Stimulated activated CD4-positive, alpha-beta T cell treated with anti-CD3 and anti-CD28 coated beads, Interleukin-4, amount 100 ng/mL, for 48 hours (primary cell): ENCODE results near the gene CELF4.

Experiments
- DNase-seq, 2 donors: peaks; one replicate each; pipeline ENCODE4 v3.0.0-alpha.2; 2020; ENCODE audit warnings: low read depth in 2 of 2

The CELF4 gene

DNA sequence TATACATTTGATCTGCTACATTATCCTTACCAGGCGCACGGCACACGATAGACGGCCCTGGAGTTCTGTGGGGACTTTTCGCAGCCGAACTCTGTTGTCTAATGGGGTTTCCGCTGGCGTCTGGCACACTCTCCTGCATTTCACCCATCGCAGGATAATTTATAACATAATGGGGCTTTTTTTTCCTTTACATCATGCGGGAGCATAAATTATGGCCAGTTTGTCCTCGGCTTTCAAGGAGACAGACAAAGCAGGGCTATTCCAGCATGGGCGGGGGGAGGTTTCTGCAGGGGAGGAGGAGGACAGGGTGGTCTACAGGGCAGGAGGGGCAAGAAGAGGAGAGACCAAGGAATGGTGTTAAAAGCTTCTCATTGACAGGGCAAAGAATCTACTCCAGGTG lies 279.8 kb downstream of the CELF4 start:
- DNase-seq, result no peak

DNA sequence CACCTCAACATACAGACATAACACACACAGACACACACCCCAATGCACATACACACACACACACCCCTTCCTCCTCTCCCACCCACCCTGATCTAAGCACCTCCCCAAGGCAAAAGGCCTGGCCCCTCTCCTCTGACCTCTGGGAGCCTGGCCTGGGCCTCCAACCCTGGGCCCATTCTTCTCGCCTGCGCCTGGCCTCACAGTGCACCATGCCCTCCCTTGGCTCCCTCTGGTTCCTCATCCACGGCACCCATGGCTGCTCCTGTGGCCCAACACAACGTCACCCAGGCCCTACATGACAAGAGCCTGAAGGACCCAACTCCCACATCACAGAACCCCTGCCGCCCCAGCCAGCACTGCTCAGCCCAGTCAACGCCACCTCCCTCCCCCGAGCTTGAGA lies 281.3 kb downstream of the CELF4 start:
- no peak for DNase-seq

DNA sequence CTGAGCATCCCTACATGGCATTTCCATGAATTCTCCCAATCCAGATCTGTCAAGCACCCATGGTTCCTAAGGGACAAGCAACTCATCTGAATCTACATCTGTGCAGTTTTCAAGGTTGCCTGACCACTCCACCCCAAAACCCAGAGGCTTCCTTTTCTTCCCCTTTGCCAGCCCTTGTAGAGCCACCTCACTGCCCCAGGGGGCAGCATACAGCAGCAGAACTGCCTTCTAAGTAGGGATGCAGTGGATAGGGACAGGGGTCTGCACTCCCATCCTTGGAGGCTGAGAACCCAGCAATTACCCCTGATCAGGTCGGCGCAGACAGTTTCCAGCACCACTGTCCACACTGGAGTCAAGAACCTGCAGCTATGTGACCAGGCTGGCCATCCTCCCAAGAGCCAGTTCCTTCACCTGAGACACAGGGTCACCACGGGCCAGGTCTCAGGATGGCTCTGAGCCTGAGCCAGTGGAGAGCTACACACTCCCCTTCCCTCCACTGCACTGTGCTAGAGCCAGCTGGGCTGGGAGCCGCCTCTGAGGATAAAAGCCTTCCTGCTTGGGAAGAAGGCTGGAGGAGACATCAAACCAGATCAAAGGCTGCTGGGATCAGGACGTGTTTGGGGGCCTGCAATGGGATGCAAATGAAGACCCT lies 283.1 kb downstream of the CELF4 start:
- DNase-seq, result no peak

DNA sequence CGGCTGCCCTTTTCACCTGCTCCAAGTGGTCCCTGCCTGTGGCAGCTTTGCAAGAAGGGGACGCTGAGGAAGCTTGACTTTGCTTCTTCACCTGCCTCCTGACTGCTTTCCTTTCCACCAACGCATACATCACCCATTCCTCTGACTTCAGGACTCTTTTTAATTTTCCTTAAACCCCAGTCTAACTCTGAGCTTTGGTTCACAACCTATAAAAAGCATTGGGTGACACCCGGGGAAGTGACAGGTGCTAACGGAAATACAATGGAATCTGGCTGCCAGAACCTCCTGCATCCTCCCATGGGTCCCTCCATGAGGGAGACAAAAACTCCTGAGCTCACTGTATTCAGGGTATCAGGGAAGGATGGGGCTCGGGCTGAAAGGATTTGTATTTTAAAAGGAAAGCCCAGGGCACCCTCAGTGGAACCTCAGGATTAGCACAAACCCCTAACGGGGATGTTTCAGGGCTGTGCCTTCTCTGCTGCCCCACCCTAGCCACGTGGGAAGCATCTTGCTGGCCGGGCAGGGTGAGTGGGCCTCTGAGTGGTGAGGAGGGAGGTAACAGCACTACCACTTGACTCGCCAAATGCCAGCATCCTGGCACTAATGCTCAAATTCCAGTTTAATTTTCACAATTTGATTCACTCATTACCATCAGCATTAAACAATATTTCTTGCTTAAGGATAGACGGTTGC lies 284.8 kb downstream of the CELF4 start:
- DNase-seq, result no peak

DNA sequence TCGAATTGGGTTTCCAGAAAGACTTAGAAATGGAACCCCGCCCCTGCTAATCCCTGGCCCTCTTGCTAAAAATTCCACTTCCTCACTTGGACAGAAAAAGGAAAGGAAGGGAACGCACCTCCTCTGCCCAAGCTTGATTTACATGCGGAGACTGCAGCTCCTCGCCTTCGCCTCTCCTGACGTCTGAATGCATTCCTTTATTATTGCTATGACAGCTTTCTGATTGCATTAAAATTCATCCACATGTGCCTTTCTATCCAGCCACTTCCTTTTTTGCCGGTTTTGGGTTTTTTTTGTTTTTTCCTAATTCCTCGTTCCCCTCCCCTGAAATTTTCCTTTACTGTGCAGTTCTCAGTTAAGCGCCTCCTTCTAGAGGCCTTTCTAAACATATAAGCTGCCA lies 287.8 kb downstream of the CELF4 start:
- DNase-seq, result no peak

DNA sequence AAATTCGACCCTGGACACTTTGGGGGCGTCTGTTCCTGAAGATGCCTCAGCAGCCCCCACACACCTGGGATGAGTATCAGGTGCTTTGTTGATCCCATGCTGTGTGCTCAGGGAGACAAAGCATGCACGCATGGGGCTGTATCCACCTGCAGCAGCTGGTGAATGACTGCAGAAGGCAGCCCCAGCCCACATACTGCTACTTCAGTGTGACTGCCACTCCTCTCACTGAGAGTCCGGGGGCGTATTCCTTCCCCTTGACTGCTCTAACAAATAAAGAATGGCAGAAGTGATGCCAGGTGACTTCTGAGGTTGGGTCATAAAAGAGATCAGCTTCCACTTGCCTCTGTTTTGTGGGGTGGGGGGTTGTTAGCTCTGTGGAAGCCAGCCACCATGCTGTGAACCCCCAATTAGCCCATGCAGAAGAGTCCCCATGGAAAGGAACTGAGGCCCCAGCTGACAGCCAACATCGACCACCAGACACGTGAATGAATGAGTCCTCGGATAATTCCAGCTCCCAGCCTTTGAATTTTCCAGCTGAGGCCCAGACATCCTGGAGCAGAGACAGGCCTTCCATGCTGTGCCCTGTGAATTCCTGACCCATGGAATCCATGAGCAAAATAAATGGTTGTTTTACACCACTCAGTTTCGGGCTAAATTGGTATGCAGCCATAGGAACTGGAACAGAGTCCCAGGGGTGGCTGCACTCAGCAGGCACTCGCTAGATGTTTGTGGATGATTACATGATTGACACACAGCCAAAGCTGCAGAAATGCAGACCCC lies 289.3 kb downstream of the CELF4 start:
- DNase-seq, result no peak

DNA sequence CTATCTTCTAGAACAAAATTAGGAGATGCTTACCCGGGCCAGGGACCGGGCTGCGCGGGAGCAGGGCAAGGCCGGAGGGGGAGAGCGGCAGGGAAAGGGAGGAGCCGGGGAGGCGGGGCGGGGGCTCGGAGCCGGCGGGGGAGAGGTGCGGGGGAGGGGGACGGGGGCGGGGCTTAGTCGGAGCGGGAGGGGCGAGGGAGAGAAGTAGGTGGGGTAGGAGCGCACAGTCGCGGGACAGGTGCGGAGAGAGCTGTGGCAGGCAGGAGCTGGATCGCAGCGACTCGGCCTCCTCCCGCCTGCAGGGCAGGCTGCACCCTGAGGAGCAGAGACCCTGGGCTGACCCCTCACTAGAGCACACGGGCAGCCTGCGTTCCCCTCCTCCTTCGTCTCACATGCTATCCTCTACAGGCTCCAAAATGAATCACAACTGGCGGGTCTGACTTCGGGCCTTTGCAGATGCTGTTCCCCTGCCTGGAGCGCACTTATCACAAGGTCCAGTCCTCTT lies 290.3 kb downstream of the CELF4 start:
- DNase-seq, result no peak

DNA sequence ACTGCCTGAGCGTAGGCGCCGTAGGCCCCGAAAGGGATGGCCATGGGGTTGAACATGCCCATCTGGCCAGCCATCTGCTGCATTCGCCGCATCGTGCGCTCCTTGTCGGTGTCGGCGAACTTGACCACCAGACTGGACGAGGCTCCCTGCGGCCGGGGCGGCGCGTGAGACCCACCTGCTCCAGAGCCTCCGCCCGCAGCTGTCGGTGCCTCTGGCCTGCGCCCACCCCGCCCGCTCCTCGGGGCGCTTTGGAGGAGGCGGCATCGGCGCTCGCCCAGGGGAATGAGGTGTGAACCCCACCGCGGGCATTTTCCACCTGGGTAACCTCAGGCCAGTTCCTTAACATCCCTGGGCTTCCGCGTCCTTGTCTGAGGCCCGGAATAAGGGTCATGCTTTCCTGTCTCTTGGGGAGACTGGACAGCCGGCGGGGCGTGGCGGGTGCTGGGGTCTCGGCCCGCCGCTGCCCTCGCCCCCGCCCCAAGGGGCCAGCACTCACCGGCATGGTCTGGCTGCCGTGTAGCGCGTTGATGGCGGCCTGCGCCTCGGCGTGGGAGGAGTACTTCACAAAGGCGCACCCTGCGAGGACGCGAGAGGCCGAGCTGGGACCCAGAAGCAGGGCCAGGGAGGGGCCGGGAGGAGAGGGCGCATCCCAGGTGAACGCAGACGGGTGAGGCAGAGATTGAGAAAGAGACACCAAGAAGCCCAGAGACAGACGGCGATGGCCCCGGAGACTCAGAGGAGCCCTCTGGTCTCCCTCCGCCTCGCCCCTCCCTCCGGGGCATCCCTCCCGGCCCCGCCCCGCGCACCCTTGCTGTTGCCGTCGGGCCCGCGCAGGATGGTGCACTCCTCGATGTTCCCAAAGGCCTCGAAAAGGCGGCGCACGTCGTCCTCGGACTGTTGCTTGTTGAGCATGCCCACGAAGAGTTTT lies 291.0 kb downstream of the CELF4 start:
- no peak for DNase-seq

DNA sequence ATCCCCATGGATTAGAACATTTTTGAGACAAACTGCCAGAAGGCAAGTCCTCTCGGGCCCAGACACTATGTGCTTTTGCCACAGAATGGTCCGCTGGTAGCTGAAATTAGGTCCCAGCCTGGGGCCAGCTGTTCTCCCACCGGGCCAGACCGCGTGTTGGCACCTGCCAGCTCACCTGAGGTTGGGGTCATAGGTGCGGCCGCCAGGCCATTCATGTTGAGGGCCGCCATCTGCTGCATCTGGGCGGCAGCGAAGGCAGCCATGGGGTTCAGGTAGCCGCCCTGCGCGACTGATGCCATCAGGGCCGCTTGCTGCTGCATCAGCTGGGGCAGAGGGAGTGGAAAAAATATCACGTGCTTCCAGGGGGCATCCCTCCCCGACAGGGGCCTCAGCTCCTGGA lies 292.8 kb downstream of the CELF4 start:
- no peak for DNase-seq

DNA sequence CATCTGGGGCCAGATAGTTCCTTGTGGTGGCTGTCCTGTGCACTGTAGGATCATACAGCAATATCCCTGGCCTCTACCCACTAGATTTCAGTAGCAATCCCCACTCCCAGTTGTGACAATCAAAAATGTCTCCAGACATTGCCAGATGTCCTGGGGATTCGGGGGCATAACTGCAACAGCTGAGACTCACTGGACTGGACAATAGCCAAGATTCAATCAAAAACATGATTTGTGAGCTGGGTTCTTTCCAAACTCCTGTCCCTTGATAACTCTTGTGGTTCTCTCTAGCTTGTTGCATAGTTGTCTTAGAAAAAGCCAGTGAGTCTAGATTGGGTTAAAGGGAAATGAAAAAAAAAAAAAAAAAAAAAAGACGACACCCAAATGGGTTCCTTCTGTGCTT lies 293.4 kb downstream of the CELF4 start:
- DNase-seq, result no peak

DNA sequence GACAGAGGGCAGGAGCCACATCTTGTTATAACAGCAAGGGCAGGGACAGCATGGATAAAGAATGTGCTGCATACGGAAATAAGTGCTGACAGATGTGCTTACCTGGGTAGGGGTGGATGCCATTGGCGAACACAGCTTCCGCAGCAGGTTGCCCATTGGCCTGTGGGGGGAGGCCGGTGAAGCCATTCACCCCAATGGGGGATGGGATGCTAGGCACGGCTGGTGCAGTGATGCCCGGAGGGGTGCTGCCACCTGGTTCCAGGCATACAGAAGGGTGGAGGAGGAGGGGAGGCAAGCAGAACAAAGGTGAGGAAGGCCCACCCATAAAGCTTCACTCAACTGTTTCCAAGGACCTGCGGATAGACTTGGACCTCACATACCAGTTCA lies 294.9 kb downstream of the CELF4 start:
- no peak for DNase-seq

DNA sequence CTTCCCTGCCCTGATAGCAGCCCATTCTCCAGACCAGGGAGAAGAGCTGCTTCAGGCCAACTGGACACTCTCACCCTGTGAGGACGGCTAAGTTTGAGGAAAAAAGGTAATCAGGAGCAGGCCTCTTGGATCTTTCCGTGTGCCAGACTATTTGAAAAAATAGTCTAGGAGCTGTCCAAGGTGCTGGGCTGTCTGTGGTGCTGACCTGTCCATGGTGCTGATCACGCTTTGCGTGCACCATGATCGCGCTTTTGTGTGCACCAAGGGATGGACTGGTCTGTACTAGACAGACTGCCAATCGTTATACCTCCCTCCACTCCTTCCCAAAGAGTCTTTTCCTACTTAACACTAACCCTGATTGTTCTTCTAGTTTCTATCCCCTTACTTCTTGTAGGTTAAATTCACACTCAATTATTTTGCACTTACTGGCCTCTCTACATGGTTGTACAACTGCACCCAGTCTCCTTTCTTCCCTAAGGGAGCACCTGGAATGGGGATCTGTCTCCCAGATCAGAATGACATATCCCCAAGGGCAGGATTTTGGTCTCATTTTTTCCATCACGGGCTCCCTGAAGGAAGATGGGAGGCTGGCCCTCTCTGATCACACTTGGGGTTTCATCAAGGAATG lies 295.4 kb downstream of the CELF4 start:
- DNase-seq, result peak in 1 of 2 donors; percentile 36

DNA sequence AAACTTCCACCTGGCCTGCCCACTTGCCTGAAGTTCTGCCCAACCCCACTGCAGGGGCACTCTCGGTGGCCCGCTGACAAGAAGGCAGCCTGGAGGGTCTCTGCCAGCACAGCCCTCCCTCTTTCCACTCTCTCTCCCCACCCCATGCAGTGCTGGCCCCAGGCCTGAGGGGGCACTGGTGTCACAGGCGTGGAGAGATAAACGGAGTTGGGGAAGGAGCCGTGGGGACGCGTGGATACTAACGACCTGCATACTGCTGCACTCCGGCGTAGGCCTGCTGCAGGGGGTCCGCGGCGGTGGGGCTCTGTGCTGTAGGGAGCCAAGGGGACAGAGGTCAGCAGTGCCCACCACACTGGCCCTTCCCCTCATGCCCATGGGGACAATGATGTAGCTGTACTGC lies 299.3 kb downstream of the CELF4 start:
- DNase-seq, result no peak

DNA sequence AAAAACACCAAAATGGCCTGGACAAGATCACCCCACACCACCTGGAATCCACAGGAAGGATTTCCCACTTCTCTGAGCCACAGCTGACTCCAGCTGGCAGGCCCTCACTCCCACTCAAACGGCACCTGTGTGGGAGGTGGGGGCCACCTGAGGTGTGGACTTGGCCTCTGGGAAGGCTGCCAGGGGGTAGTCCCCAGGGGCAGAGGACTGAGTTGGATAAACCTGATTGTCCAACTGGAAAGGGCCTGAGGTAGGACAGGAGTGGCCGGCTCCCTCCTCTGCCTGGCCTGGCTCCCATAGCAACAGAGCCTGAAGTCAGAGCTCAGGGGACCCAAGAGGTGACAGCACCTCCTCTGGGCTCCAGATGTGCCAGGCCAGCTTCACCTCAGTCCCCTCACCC lies 300.2 kb downstream of the CELF4 start:
- DNase-seq, result no peak

DNA sequence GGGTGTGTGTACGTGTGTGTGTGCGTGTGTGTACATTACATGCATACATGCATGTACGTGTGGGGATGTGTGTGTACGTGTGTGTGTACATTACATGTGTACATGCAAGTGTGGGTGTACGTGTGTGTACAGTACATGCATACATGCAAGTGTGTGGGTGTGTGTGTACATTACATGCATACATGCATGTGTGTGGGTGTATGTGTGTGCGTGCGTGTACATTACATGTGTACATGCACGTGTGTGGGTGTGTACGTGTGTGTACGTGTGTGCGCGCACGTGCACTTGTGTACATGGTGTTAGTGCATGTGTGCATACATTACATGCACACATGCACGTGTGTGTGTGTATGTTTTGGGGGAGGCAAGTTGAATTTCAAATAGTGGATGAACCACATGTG lies 300.6 kb downstream of the CELF4 start:
- DNase-seq, result no peak

DNA sequence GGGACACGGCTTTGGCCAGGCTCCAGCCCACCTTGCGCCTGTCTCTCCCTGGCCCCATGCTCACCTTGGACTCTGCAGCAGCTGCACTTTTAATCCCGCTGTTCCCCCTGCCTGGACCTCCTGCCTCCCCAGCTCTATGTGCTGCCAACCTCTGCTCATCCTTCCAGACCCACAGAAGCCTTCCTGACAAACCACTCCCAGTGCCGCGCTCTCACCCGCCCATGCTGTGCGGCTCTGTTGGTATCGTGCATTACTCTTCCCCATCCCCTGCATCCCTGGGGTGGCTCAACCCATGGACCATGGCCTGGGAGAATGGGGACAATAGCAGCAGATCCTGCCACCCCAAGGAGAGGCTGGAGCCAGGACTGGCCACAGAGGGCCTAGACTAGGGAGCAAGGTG lies 303.6 kb downstream of the CELF4 start:
- DNase-seq, result no peak

DNA sequence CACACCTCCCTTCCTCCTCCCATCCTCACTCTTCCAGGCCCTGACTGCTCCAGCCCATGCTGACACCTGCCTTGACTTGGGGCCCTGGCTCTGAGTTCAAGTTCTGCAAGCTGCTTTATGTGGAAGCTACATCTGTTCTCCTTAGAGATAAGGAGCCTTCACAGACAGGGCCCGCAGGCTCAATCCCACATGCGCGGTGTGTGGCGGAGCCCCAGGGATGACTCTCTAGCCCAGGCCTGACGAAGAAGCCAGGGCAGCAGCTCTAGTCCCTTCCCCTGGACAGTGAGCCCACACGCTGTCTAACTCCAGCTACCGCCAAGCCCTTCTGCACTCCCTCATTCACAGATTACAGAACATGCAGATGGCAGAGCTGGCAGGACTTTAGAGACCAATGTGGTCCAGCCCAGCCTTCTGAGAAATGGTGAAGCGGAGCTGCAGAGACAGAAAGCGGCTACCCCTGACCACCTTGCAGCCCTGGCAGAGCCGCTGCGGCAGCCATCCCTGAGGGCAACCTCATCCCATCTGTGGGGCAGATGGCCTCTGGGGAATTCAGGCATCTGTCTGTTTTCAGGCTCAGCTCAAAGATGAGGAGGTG lies 304.3 kb downstream of the CELF4 start:
- DNase-seq, result no peak

DNA sequence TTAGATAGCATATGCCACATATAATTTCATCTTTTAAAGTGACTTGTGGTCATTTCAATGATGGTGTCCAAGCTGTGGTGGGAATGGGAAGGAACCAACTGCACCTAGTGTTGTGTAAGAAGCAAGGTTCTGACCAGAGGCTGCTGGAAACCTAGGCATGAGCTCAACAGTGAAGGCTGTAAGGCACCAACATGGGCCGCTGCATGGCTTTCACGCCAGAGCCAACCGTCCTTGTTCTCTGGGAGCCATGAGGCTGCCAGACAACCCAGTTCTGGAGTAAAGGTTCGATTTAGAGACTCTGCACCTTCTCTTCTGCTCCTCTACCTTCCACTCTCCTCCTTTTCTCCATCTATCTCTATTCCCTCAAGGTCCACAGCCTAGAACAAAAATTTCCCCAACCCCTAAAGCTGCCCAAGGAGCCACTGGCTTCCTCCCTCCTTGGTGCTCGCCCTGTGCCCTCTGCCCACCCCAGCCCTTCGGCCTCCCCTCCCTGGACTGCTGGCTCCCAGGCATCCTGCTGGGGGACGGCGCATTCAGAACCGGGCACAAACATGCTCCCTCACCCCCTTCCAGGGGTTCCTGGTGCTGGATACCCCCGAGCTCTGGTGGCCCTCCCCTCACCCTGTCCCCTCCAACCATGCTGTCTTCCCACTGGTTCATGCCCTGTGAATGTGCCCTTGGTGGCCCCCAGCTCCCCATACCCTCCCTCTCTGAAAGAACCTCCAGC lies 305.1 kb downstream of the CELF4 start:
- DNase-seq, result no peak

DNA sequence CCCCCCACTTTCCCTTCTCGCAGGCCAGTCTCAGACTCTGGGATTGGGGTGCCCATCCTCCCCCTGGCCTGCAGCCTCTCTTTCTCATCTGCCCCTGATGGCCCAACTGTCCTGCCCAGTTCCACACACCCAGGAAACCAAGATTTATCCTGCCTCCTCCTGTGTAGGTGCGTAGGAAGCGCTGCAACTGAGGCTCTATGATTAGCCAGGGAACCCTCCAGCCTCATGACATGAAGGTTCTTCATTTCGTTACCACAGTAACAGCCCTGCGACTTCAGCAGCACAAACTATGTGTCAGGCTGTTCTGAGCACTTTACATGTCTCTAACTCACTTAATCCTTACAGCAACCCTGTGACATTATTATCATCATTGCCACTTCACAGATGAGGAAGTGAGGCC lies 305.9 kb downstream of the CELF4 start:
- no peak for DNase-seq

DNA sequence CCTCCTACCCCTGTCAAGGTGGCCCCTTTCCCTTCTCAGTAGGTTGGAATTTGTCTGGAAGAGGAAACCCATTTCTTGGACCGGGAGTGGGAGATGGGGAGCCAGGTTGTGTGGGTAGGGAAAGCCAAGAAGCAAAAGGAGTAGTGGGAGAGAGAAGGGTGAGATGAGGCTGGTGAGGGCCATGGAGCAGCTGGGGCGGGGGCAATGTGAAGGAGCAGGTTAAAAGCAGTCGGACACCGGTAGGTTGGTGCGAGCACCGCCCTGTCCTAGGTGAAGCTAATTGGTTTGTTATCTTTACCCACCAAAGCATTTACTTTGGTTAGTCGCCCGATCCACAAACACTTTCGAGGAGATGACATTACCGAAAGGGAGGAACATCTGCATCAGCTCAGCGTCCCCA lies 306.8 kb downstream of the CELF4 start:
- DNase-seq, result no peak
